Thoracic aorta (tissue), 2 donors: ENCODE measurements around the gene CDK13. TPM values are rescaled to one million over a fixed set of nuclear protein-coding genes. Genes with fewer than 3 reads are reported as not detected.

Experiments used
- ATAC-seq: fragments of 150-250 bp; one replicate; pipeline ENCODE4 v1.8.0; 2017; ENCODE audit warnings: low read depth; ENCODE audit not compliant: insufficient number of reproducible peaks, low FRiP score
- DNase-seq: peaks from one replicate; pipeline ENCODE4 v3.0.0-alpha.2; 2020; ENCODE audit warnings: low spot score
- H3K27ac ChIP-seq, 2 donors: fragments of 200-600 bp; sonication (generic); 1 replicate in 1 of 2; 2 replicates in 1 of 2; pipeline ENCODE4 v1.5.1; 2016; ENCODE audit warnings: mild to moderate bottlenecking in 2 of 2, moderate library complexity in 2 of 2
- H3K27me3 ChIP-seq: fragments of 200-600 bp; sonication (generic); replicated peaks from 2 replicates; pipeline ENCODE4 v1.6.0; 2016; ENCODE audit warnings: mild to moderate bottlenecking; ENCODE audit not compliant: insufficient read depth
- H3K36me3 ChIP-seq: fragments of 200-600 bp; sonication (generic); one replicate; pipeline ENCODE4 v1.5.1; 2016
- H3K4me1 ChIP-seq, 2 donors: fragments of 200-600 bp; sonication (generic); 1 replicate in 1 of 2; 2 replicates in 1 of 2; pipeline versions ENCODE4 v1.5.1 to v1.6.0; 2016; ENCODE audit warnings: low read depth in 2 of 2, mild to moderate bottlenecking in 1 of 2; ENCODE audit not compliant: control insufficient read depth in 1 of 2
- H3K4me3 ChIP-seq: fragments of 200-600 bp; sonication (generic); 2 replicates; pipeline ENCODE4 v1.5.1; 2016; ENCODE audit warnings: mild to moderate bottlenecking
- H3K9me3 ChIP-seq: fragments of 200-600 bp; sonication (generic); 2 replicates; pipeline ENCODE4 v1.5.1; 2016
- CTCF ChIP-seq: fragments of 200-600 bp; sonication (generic); IDR thresholded peaks from one replicate; pipeline ENCODE4 v1.5.1; 2019; ENCODE audit warnings: antibody characterized with exemption
- total RNA-seq, 2 donors: library from RNA; depleted of rRNA; stranded (reverse); fragments of >200 nt; gene quantifications; one replicate each; pipeline versions ENCODE4 v1.1.0 to v1.2.3, GENCODE V29; 2016

Gene CDK13
- total RNA-seq, 2 donors from 2014 or later: 61.3 to 107 TPM

GRCh38 chr7:39948375-39948955 lies 1.6 kb upstream of the CDK13 start:
- Histone ChIP-seq H3K36me3 (no peaks in the 10 kb centered on the region), H3K4me3 (peak overlapping the region; percentile 93), H3K27me3 (no peaks in the 10 kb centered on the region), H3K27ac (peak overlapping the region; percentile 98 to 99), H3K9me3 (no peaks in the 10 kb centered on the region), H3K4me1 (peaks cover 6 to 15% of the 10 kb centered on the region in 2 donors)
- no peak for TF ChIP-seq CTCF
- DNase-seq (no peak), ATAC-seq (no peak)

GRCh38 chr7:39948956-39949928 lies 814 bp upstream of the CDK13 start:
- Histone ChIP-seq H3K27ac (peak overlapping the region; percentile 98 to 99), H3K9me3 (no peaks in the 10 kb centered on the region), H3K4me3 (peak overlapping the region; percentile 93), H3K27me3 (no peaks in the 10 kb centered on the region), H3K36me3 (no peaks in the 10 kb centered on the region), H3K4me1 (peaks cover 14 to 22% of the 10 kb centered on the region in 2 donors)
- ATAC-seq: peak; percentile 97
- DNase-seq: peak; percentile 97
- no peak for TF ChIP-seq CTCF

- peaks cover 24 to 36% of the 10 kb centered on the region in 2 donors for H3K4me1 ChIP-seq
- no peaks in the 10 kb centered on the region for H3K36me3 ChIP-seq
- peak overlapping the region; percentile 98 to 99 for H3K27ac ChIP-seq
- H3K4me3 ChIP-seq: peak overlapping the region; percentile 93
- DNase-seq (no peak), ATAC-seq (no peak)
- H3K9me3 ChIP-seq: no peaks in the 10 kb centered on the region
- H3K27me3 ChIP-seq: no peaks in the 10 kb centered on the region
- TF ChIP-seq CTCF: no peak
Observed at GRCh38 chr7:39950473-39951225, 593 bp downstream of the CDK13 start.

- Histone ChIP-seq H3K27me3 (no peaks in the 10 kb centered on the region), H3K4me3 (peak overlapping the region; percentile 93), H3K4me1 (peaks cover 26 to 45% of the 10 kb centered on the region in 2 donors), H3K27ac (peak overlapping the region; percentile 98 to 99), H3K9me3 (no peaks in the 10 kb centered on the region), H3K36me3 (no peaks in the 10 kb centered on the region)
- ATAC-seq (no peak), DNase-seq (no peak)
- peak; percentile 29 for TF ChIP-seq CTCF
Observed at GRCh38 chr7:39951226-39952194, 1.5 kb downstream of the CDK13 start.
